GM18508 (cell line): ENCODE measurements around the gene PAFAH1B1.

Experiments
- ATAC-seq: cut with Tn5 transposase; IDR thresholded peaks from one replicate; pipeline ENCODE4 v1.9.1; 2021; ENCODE audit warnings: moderate number of reproducible peaks; ENCODE audit not compliant: insufficient read depth, unreplicated experiment

Gene PAFAH1B1

DNA sequence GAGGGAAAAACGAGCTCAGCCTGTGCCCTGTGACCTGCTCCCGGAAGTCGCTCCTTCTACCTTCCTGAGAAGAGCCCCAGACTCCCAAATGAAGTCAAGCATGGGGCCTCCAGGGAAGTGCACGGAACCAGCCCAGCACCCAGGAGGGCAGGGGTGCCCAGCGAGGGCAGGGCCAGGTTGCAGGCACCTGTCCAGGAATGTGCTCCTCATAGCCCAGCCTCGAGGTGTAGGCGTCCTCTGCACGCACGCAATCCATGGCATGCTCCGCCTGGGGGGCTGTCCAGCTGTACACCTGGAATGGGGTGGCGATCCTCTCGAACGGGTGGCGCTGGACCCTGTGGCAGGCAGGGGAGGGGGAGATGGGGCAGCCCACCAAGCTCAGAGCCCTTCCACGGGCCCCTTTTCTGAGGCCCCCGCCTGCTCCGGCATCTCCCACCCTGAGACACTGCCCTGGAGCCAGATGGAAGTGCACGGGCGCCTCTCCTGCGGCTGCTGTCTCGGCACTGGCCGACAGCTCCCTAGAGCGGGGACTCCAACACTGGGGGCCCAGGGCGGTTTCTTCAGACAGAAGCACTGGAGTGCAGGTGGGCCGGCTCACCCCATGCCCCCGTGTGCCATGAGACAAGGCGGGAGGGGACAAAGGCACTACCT, 107.2 kb downstream of the PAFAH1B1 start:
- ATAC-seq = no peak

DNA sequence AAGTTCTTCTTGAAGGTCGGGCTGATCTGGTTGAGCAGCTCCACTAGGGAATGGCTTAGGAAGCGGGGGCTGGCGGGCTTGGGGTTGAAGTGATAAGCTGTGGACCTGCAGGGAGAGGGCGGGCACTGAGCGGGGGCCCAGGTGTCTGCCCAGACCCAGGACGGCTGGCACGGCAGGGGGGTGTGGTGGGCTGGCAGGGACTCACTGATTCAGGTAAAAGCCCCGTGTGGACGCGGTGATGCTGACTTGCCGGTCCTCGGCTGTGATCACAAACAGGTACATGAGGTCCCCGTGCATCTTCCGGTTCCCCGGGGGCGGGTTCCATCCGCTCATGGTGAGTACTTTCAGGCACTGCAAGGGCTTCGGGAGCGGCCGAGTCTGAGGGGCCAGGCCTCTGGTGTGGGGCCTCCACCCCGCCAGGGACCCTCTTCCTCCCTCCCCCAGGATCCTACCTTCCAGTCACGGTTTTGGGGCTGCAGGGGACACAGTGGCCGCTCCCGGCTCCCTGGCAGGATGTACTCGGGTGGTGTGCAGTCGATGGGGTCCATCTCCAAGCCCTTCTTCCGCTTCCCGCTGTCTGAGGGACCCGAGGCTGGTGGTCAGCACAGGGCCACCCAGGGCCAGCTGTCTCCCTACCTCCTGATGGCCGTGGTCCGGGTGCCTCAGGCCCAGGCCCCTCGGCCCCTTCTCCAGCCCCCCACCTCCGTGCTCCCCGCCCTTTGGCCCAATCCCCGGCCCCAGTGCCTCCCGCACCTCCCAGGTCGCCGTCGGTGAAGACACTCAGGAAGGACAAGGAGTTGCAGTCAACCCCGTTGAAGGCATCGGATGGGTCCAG, 107.9 kb downstream of the PAFAH1B1 start:
- ATAC-seq = no peak

DNA sequence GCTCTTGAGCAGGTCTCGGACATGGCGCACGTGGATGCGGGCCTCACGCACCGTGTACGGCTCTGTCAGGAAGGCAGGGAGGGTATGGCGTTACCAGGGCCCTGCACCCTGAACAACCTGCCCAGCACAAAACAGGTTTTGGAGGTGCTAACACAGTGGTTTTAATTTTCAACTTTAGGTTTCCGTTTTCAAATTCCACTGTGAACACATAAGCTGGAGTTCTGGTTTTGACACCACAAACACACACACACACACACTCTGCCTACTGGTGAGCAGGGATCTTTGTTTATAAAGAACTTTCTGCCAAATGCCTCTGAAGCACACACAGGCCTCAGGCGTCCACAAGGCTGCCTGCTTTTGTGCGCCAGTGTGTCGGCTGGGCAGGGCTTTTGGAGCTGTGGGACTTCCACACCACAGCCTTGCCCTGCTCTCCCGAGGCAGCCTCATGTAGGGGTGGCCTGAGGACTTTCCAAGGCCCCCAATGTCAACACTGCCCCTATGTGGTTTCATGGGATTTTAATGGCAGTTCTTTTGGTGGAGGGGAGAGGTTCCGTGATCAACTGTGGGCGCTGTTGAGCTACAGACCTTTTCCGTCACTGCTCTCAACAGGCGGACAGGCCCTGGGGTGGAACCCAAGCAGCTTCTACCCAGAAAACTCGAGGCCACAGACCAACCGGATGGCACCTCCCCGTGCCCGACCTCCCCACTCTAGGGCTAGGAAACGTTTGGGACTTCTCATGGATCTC, 108.7 kb downstream of the PAFAH1B1 start:
- no peak for ATAC-seq

DNA sequence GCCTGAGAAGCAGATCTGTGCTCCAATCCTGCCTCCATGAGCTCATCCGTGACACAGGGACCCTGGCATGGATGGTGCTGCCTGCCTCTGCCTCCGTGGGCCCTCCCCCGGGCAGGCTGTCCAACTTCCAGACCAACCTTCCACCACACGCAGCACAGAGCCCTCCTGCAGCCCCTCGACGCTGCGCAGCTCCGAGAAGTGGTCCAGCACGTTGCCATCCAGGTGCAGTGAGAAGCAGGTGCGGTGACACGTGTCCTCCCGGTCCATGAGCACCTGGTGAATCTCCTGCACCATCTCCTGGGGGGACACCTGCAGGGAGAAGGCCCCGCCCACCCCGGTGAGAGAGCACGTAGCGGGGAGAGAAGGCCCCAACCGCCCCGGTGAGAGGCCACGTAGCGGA, 109.7 kb downstream of the PAFAH1B1 start:
- ATAC-seq = no peak

DNA sequence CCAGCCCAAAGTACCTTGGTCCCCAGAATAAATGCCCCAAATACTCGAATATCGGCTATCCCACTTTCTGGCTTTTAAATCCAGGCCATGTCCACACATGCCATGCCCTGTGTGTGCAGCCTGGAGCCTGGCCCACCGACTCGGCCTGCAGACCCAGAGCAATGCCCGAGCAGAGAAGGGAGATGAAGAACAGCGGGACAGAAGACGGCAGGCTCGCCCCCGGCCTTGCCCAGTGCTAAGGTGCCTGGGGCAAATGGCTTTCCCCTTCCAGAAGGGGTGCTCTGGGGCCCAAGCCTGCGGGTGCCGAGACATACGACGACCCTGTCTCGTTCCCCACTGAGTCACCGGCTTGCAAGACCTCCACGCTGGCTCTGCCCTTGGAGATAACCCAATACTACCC, 110.2 kb downstream of the PAFAH1B1 start:
- no peak for ATAC-seq

DNA sequence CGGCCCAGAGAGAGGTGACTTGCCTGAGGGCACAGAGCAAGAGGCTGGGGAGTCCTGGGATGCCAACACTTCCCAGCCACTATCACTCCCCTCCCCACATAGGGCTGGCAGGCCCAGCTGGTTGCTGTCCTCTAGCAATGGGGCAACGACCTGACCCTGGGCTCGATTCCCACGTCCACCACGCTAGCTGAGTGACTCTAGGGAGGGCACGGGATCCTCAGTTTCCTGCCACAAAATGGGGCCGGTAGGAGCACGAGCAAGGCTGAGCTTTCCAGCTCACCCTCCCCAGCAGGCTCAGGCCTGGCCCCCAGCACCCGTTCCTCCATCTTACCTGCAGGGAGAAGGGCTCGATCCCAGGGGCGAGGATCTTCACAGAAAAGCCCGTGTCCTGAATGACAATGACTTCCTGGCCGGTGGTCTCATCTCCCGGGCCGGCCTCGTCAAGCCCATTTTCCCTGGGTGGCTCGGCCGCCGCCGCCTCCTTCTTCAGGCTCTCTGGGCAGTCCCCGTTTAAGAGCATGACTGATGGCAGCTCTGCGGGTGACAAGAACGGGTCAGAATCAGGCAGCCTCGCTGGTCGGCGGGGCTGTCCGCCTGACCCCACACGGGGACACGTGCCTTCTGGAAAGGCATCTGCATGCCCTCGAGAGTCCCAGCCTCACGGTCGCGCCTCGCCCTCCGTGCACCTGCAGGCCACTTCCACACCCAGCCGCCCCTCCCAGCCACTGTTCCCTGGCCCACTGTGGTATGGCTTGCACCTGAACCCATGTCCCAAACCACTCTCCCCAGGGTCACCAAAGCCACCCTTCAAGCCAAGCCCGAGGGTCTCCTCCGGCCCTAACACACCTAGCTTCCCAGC, 110.8 kb downstream of the PAFAH1B1 start:
- ATAC-seq = no peak

DNA sequence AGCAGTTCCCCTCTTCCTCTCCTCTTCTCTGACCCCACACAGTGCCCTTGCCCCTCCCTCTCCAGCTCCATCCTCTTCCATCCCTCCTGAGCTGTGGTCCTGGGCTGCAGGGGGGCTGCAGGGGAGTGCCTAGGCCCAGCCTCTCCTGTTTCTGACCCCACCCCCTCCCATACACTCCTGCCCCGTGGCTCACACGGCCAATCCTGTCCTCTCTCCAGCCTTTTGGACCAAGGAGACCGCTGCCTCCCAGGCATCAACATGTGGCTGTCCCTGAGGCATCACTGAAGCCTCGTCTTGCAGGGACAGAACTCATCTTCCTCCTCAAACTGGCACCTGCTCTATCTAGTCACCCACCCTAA, 111.4 kb downstream of the PAFAH1B1 start:
- ATAC-seq = no peak

DNA sequence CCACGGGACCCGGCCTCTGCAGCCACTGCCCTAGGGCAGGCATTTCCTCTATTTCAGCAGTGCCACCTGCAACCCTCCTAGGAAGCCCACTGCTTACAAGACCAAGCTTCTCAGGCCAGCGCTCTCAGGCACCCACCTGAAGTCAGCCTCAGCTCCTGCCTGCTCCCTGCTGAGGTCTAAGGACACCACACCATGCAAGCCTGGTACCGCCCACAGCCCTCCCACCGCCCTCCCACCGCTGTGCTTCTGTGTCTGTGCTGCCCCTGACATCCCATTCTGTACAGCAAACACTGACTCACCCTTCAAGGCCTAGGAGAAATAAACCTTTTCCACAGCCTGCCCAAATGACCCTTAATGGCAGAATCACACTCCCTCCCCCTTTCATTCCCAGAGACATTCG, 111.8 kb downstream of the PAFAH1B1 start:
- ATAC-seq = no peak

DNA sequence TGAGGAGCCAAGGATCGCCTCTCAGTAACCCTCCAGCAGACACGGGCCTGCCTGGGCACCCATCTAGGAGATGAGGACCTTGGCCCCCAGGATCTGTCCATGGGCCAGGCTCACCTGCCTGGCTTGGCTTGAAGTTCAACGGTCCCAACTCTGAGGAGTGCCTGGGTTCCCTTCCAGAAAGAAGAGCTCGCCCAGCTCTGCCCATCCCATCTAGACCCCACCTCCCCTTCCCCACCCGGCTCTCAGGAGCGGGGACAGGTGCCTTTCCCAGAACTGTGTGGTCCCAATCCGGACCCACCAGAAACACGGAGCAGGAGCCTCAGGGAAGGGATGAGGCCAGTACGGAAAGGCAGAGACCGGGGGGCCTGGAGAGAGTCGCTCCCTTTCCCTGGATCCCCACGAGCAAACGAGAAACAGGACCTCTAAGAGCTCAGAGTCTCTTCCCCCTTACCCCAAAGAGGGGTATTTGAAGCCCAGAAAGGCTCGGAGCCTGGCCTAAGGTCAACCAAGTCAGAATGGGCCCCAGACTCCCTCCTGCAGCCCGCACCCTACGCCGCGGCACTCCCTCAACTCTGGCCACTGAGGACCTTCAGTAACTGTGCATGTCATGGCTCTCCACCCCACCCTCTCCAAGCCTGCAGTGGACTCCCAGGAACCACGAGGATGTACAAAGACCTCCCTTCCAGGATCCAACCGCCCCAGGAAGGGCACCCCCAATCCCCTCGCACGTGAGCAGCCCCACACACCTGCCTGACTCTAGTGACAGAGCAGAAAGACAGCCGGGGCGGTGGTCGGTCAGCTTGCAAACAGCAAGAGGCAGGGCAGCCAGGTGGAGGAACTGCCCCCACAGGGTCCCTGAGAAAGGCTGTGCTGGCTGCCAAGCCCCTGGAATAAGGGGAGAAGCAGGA, 112.7 kb downstream of the PAFAH1B1 start:
- no peak for ATAC-seq

DNA sequence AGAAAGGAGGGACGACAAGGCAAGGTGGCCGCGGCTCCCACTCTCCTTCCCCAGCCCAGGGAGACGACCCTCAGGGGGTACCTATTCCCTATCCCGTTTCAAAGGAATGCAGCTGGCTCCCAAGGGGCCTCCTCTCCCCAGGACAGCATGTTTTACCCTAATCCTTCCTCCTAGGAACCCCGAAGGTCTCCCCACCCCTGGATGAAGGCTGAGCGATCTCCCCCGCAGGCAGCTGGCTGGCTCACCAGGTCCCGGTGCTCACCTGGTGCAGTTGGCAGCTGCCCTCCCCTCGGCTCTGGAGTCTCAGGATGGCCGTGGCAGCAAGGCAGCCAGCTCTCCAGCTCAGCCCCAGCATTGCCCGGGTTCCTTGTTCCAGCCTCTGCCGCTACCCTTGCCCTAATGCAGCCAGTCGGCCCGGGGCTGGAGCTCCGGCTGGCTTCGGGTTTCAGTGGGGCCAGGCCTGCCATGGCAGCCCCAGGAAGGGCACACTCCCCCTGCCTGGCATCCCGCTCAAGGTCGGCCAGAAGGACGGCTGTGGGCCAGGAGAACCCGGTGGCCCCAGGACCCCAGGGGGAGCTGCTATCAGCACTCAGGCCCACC, 113.6 kb downstream of the PAFAH1B1 start:
- ATAC-seq = no peak

DNA sequence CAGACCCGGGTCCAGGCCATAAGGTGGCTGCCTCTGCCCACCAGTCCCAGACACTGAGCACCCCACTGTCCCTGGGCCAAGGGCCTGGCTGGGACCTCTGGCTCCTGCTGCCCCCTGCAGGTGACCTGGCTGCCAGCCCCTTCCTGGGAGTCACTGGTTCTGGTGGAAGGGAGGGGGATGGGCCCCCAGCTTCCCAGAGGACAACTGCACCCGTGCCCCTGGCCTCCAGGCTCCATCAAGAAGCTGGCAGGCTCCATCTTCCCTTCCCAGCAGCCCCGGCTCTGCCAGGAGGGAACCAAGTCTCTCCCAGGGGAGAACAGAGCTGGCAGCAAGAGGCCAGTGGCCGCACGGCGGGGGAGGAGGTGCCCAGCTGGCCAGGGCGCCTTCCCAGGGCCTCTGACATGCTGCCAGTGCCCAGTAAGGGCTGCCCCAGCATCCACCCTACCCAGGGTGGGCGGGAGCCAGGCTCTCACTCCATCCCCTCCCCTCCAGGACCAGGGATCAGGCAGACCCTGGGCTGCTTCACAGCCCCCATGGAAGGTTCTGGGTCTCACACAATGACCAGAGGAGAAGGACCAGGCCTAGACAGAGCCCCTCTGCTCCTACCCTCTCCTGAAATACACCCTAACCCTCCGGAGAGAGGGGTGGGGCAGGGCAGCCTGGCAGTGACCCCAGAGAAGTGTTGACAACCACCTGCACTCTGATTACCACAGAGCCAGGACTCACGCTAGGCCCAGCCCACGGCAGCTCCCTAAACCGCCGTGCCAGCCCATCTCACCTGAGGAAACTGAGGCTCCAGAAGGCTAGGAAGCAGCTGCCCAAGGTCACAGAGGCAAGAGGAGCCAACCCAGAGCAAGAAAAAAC, 114.5 kb downstream of the PAFAH1B1 start:
- ATAC-seq = no peak

DNA sequence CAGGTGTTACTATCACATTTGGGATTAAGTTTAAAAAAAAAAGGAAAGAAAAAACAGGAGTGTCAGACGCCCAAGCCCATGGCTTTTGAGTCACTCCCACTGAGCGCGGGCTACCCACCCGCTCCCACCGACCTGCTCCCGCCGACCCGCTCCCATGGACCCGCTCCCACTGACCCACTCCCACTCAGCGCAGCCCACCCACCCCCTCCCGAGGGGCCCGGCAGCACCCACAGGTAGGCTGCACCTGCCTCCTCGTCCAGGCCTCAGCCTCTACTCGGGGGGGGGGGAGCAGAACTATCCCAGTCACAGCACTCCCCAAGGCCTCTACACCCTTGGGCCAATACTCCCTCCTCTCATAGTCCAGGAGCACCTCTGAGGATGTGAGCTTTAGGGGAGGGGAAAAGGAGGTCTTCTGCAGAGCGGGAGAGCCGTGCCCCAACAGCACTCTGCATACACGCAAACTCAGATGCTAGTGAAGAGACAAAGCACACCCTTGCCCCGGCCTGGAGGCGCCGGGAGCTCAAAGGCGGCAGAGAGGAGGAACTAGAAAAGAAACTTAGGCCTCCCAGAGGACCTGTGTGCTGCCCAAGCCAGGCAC, 115.2 kb downstream of the PAFAH1B1 start:
- no peak for ATAC-seq

DNA sequence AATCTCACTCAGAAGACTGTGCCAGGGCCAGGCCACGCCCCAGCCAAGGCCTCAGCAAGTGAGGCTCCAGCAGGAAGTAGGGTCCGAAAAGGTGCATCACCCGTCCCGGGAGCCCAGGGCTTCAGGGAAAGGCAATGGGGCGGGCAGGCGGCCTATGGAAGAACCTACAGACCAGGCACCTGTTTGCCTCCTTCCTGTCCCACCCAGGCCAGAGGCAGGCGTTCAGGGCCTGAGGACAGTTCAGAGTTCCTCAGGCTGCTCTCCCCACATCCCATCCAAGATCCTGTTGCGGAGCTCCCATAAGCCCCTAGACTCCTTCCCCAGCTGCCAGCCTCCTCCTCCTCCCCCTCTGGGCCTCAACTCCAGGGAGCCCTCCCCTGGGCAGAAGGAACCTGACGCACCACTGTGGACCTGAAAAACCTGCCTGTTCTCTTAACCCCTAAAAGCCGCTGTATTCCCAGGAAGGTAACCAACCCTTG, 115.8 kb downstream of the PAFAH1B1 start:
- no peak for ATAC-seq

DNA sequence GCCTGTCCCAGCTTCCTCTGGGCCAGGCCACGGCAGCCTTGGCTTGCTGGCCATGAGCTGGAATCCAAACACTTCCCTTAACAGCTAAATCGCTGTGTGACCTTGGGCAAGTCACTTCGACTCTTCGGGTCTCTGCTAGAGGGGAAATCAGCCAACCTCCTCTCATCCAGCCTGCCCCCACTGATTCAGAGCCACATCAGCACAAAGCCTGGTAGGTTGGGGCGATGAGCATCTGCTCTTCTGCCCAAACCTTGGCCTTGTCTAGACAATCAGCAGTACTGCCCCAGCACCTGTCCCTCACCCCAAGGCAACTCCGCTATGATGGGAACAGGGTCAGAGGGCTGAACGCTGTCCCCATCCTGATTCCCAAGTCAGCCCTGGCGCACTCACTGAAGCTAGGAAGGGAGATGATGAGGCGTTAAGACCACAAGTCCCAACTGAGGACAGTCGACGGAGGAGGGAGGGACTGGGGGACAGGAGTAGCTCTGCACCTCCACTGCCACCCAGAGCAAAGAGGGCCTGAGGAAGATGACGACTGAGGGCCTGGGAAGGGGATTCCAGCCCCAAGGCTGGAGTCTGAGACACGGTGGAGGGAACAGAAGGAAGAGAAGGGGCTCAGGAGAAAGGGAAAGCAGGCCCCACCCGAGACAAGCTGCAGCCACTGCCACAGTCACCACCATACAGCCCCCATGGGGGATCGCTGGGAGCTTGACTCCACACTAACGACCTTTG, 116.8 kb downstream of the PAFAH1B1 start:
- ATAC-seq = no peak

DNA sequence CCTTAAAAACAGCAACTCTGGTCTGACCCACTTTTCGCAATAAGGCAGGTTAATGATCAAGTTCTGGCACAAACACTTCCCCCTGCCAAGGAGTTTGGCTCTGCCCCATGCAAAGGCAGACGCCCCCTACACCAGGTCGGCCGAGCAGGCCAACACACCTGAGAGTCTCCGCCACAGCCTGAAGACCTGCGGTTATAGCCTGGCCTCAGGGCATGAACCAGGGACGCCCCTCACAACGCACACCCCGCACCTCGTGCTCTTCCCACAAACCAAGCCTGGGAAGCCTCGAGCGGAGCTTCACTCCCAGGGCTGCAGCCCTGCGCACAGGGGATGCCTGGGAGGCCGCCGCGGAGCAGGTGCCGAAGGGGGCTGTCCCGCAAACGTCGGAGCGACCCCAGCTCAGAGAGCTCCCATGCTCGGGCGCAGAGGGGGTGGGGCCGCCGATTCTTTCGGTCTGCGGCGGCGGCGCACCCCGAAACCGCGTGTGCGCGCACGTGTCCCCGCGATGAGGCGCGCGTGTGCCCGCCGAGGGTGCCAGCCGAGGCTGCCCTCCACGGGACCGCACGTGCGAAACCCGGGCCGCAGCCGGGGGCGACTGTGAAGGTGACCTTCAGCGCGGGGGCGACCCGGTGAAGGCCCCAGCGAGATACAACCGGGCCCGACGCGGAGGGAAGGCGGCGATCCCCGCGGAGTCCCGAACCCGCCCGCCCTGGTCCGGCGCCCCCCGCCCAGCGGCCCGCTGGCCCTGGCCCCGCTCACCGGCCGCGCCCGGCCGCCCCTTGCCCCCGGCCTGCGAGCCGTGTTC, 117.6 kb downstream of the PAFAH1B1 start:
- no peak for ATAC-seq
